DOHH2 (cell line): Measurements from ENCODE around the gene SSBP3.

Experiments used
- H3F3A ChIP-seq: fragments of 200-600 bp; sonication (generic), shearing (Covaris generic); 2 replicates; pipeline ENCODE4 v1.6.0; 2016; ENCODE audit warnings: antibody characterized with exemption, mild to moderate bottlenecking; ENCODE audit not compliant: control insufficient read depth, insufficient read depth
- H3K27ac ChIP-seq: fragments of 200-600 bp; sonication (generic); 2 replicates; pipeline ENCODE4 v1.5.1; 2014; ENCODE audit warnings: low read depth, mild to moderate bottlenecking, low read length, moderate library complexity
- H3K27me3 ChIP-seq: fragments of 200-600 bp; sonication (generic); 2 replicates; pipeline ENCODE4 v1.6.1; 2014; ENCODE audit warnings: mild to moderate bottlenecking, low read length, mixed read lengths; ENCODE audit not compliant: control insufficient read depth
- H3K36me3 ChIP-seq: fragments of 200-600 bp; sonication (generic); 2 replicates; pipeline ENCODE4 v1.6.1; 2014; ENCODE audit warnings: mild to moderate bottlenecking, low read length, moderate library complexity, mixed read lengths; ENCODE audit not compliant: control insufficient read depth
- H3K4me1 ChIP-seq: fragments of 200-600 bp; sonication (generic); 2 replicates; pipeline ENCODE4 v1.6.1; 2014; ENCODE audit warnings: mild to moderate bottlenecking, low read length, mixed read lengths; ENCODE audit not compliant: control insufficient read depth
- H3K4me2 ChIP-seq: fragments of 200-600 bp; sonication (generic); 2 replicates; pipeline ENCODE4 v1.6.0; 2014; ENCODE audit warnings: mild to moderate bottlenecking, low read length, moderate library complexity
- H3K4me3 ChIP-seq: fragments of 200-600 bp; sonication (generic); 2 replicates; pipeline ENCODE4 v1.5.1; 2014; ENCODE audit warnings: mild to moderate bottlenecking, low read length, mixed read lengths
- H3K79me2 ChIP-seq: fragments of 200-600 bp; sonication (generic); 2 replicates; pipeline ENCODE4 v1.6.1; 2014; ENCODE audit warnings: mild to moderate bottlenecking, low read length, mixed read lengths; ENCODE audit not compliant: control insufficient read depth
- H3K9me2 ChIP-seq: fragments of 200-600 bp; sonication (generic); replicated peaks from 2 replicates; pipeline ENCODE4 v1.6.1; 2014; ENCODE audit warnings: mild to moderate bottlenecking, low read length, mixed read lengths; ENCODE audit not compliant: control insufficient read depth
- H3K9me3 ChIP-seq: fragments of 200-600 bp; sonication (generic); 2 replicates; pipeline ENCODE4 v1.6.1; 2014; ENCODE audit warnings: antibody characterized with exemption, low read length, mixed read lengths; ENCODE audit not compliant: control insufficient read depth, insufficient read depth
- H4K20me1 ChIP-seq: fragments of 200-600 bp; sonication (generic); 2 replicates; pipeline ENCODE4 v1.6.0; 2014; ENCODE audit warnings: low read depth, mild to moderate bottlenecking, antibody characterized with exemption, low read length, moderate library complexity; ENCODE audit not compliant: control insufficient read depth, insufficient read depth
- CTCF ChIP-seq: fragments of 200-600 bp; sonication (generic); IDR thresholded peaks from one replicate; pipeline ENCODE4 v1.5.1; 2014; ENCODE audit warnings: antibody characterized with exemption, mild to moderate bottlenecking, low read depth, low read length; ENCODE audit not compliant: poor library complexity, severe bottlenecking
- EZH2phosphoT487 ChIP-seq: fragments of 200-600 bp; sonication (generic); IDR thresholded peaks from 2 replicates; pipeline ENCODE4 v1.6.1; 2017; ENCODE audit warnings: borderline replicate concordance, mild to moderate bottlenecking, antibody characterized with exemption, low read length, moderate library complexity, mixed read lengths

Gene SSBP3

GRCh38 chr1:54405898-54406293 lies 298 bp downstream of the SSBP3 start:
- H3K9me3 ChIP-seq = no peaks in the 10 kb centered on the region
- H4K20me1 ChIP-seq = no peaks in the 10 kb centered on the region; the same call in 1 of the 2 replicates
- no peaks in the 10 kb centered on the region for H3K9me2 ChIP-seq
- peak overlapping the region; percentile 59 for H3K4me3 ChIP-seq
- H3K27ac ChIP-seq = no peak overlapping the region
- H3K4me1 ChIP-seq = peaks cover 42% of the 10 kb centered on the region
- no peaks in the 10 kb centered on the region for H3K27me3 ChIP-seq
- H3K79me2 ChIP-seq = peaks cover 3% of the 10 kb centered on the region; the same call in 1 of the 2 replicates
- H3F3A ChIP-seq = peaks cover 7% of the 10 kb centered on the region; the same call in 1 of the 2 replicates
- H3K36me3 ChIP-seq = peaks cover 11% of the 10 kb centered on the region
- no peak for TF ChIP-seq CTCF
- no peak for TF ChIP-seq EZH2phosphoT487
- peak overlapping the region; percentile 35; the same call in 1 of the 2 replicates for H3K4me2 ChIP-seq

GRCh38 chr1:54404939-54405897 lies 976 bp downstream of the SSBP3 start:
- Histone ChIP-seq H3K79me2 (peaks cover 3% of the 10 kb centered on the region; the same call in 1 of the 2 replicates), H3K4me1 (peaks cover 42% of the 10 kb centered on the region)
- TF ChIP-seq EZH2phosphoT487 = no peak; the same call in 1 of the 2 replicates
- no peak for TF ChIP-seq CTCF

GRCh38 chr1:54404263-54404662 lies 1.9 kb downstream of the SSBP3 start:
- Histone ChIP-seq H3K27ac (no peak overlapping the region), H4K20me1 (no peaks in the 10 kb centered on the region; the same call in 1 of the 2 replicates), H3K79me2 (peaks cover 3% of the 10 kb centered on the region; the same call in 1 of the 2 replicates), H3F3A (peaks cover 7% of the 10 kb centered on the region; the same call in 1 of the 2 replicates), H3K9me2 (no peaks in the 10 kb centered on the region), H3K4me2 (peak overlapping the region; percentile 88), H3K4me1 (peaks cover 40% of the 10 kb centered on the region), H3K36me3 (peaks cover 23% of the 10 kb centered on the region), H3K4me3 (peak overlapping the region; percentile 80), H3K9me3 (no peaks in the 10 kb centered on the region), H3K27me3 (no peaks in the 10 kb centered on the region)
- TF ChIP-seq EZH2phosphoT487 = no peak
- TF ChIP-seq CTCF = no peak

More at GRCh38 chr1:54404939-54405897, 976 bp downstream of the SSBP3 start:
- Histone ChIP-seq H3F3A (peaks cover 7% of the 10 kb centered on the region; the same call in 1 of the 2 replicates), H3K36me3 (peaks cover 18% of the 10 kb centered on the region), H3K9me2 (no peaks in the 10 kb centered on the region), H3K4me2 (peak overlapping the region; percentile 88), H4K20me1 (no peaks in the 10 kb centered on the region; the same call in 1 of the 2 replicates), H3K4me3 (peak overlapping the region; percentile 80), H3K27me3 (no peaks in the 10 kb centered on the region), H3K27ac (no peak overlapping the region), H3K9me3 (no peaks in the 10 kb centered on the region)
